Stimulated activated CD4-positive, alpha-beta T cell treated with anti-CD3 and anti-CD28 coated beads, TNF-alpha, amount 100 ng/mL, for 48 hours (primary cell): ENCODE measurements around the gene TRAF6.

ENCODE experiments used
- DNase-seq, 3 donors: peaks; one replicate each; pipeline ENCODE4 v3.0.0-alpha.2; 2020; ENCODE audit warnings: low read depth in 3 of 3

TRAF6 gene

GRCh38 chr11:36458129-36458915 is 51.8 kb downstream of the TRAF6 start:
- DNase-seq, result no peak

DNA sequence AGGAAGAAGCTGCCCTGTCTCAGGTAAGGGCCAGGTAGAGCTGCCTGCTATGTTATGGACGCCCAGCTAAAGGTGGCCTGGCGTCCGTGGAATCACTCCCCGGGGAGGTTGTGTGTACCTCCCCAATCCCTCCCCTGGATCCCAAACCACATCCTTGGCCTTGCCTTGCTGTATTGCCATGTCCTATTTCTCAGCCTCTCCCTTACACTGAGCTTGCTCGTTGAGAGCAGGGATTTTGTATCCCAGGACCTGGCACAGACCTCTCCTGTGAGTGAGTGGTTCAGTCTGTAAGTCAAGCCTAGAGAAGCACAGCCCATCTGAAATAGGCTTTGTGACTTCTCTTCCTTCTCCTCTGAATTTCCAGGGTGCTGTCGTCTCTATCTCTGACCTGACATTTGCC is 53.9 kb downstream of the TRAF6 start:
- no peak for DNase-seq

DNA sequence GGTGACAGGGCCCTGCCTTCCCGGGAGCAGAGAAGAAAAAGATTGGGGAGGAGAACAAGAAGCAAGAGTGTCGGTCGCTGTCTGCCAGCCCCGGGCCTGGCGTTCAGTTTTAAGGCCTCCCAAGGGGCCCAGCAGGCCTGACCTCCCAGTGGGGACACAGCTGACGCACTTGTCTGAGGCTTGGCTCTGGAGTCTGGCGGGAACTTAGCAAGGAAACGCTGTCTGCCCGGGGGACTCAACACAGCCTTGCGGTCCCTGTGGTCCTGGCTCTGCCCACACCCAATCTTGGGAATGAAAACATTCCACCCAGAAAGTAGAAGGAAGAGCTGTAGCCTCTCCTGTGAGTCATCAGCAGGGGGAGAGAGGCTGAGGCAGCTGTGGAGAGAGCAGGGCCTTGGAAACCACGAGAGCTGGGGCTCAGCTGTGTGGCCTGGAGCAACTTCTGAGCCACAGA is 54.4 kb downstream of the TRAF6 start:
- DNase-seq, result no peak

DNA sequence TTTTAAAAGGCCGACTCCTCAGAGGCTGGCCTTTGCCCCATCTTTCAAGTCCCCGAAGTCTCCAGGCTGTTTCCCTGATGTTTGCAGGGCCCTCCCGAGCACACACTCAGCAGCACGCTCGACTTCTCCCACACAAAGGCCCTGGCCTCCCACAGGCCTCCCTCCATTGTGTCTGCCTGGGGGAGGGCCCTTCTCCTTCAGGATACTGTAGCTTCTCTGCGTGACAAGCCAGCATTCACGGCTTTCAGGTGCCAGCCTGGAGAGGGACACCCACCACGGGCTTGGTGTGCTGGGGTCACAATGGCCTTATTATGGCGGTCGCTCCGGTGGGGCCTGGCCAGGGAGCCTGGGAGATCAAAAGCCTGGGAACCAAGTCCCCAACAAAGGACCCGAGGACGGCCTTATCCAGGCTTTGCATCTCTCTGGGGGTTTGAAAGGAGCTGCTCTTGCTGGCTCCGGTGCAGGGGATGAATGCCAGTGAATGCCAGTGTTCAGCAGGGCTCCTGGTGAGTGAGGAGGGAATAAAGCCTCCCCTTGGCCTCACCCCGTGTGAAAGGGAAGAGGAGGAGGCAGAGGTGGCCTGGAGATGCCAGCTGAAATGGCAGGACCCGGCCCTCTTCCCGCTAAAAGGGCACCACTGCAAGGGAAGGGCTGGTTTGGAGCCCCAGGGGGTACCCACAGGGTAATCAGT is 55.0 kb downstream of the TRAF6 start:
- DNase-seq, result no peak

- DNase-seq, result no peak
Measured at GRCh38 chr11:36454551-36454940, 55.5 kb downstream of the TRAF6 start.

- DNase-seq, result no peak
Measured at GRCh38 chr11:36453678-36454077, 56.4 kb downstream of the TRAF6 start.

DNA sequence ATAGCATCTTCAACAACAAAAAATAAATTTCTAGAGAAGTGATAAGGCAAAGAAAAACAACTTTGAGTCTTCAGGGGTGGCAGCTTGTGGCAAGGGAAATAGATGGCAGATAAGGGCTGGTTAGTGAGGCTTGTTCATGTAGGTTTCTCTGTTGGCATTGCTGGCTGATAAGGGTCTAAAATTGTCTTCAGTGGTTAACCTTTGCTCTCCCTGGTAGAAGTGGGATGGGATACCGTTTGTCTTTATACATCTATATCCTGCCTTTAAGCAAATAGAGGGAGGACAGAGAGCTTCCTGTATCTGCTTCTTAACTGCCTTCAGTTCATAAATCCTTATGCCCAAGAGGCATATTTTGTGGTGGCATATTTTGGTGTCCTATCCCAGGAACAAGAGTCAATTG is 57.1 kb downstream of the TRAF6 start:
- DNase-seq, result no peak

DNA sequence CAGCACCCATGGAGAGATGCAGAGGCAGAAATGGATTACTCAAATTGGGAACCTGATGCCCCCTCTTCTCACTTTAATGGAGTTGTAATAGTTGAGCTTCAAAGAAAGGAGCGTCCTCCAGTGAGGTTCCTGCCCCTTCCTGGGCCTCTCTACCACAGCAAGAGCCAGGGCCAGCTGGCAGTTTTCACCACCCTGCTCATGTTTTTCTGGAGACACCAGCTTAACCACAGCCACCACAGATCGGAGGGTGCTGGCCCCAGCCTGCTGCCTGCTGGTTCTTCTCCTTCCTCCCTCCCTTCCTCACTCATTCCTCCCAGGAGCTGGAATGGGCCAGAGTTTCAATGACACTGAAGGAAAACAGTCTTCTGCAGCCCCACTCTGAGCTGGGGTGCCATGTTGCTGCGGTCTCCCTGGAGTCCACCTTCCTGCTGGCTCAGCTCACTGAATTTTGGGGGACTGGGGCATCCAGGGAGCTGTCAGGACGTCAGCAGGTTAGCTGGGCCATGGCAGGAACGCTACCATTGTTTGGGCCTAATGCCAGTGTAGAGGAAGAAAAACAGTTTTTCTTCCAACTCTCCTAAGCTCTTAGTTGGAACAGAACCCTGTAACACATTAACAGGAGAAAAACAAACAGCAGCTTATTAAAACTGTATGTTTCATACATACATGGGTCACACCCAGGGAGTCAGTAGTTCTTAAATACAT is 57.7 kb downstream of the TRAF6 start:
- DNase-seq, result no peak

DNA sequence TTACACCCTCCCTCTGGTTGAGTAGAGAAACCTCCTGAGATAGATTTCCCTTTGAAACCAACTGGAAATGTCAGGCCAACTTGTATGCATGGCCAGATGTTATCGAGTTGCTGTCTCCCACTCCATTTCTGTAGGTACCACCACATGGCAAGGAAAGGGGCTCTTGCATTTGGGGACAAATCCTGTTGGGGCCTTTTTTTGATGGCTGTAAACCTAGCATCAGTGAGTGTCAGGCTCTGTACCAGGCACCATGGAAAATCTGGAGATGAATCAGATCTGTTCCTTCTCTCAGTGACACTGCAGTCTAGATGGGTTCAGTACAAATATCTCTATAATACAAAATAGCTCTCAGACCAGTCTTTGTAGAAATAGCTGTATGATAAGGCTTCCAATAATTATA is 58.4 kb downstream of the TRAF6 start:
- DNase-seq, result no peak

- no peak for DNase-seq
Measured at GRCh38 chr11:36451045-36451444, 59.0 kb downstream of the TRAF6 start.

DNA sequence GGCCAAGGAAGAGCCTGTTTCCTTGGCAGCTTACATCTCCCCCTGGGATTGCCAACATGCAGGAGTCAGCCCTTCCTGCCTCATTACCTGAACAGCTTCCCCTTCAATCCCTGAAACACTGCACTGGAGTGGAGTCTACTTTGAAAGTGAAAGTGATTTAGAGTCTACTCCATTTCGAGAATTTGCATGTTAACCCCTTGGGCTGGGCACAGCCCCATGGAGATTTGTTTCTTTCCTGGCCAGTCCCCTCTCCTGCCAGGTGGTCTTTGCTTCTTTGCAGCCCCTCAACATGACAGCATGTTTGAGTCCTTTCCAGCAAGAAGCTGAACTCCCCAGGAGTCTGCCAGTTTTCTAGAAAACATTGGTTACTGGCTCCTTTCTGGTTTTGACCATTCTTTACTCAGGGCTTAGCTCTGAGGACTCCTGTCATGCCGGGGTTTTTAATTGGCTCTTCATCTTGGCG is 59.9 kb downstream of the TRAF6 start:
- DNase-seq, result no peak

- DNase-seq, result no peak
Measured at GRCh38 chr11:36449561-36450096, 60.4 kb downstream of the TRAF6 start.

- DNase-seq, result no peak
Measured at GRCh38 chr11:36447947-36448346, 62.1 kb downstream of the TRAF6 start.

DNA sequence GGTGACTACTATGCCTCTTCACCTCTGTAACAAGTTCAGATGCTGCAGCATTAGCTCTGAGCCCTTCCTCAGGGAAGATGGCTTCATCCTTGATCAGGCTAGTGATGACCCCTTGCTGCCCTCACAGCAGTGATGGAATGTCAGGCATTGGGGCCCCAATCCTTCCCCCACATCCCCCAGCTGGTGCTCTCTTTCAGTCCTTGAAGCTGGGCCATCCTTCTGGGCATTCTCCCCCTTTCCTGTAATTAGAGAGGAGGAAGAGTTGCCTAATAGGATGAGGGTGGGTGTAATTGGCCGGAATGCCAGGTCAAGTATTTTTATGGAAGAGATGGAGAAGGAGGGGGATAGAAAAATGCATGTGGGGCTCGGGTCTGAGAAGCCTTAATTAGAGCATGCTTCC is 62.6 kb downstream of the TRAF6 start:
- DNase-seq, result no peak

GRCh38 chr11:36446135-36446534 is 63.9 kb downstream of the TRAF6 start:
- DNase-seq, result no peak

- DNase-seq, result no peak
Measured at GRCh38 chr11:36443661-36444060, 66.4 kb downstream of the TRAF6 start.

DNA sequence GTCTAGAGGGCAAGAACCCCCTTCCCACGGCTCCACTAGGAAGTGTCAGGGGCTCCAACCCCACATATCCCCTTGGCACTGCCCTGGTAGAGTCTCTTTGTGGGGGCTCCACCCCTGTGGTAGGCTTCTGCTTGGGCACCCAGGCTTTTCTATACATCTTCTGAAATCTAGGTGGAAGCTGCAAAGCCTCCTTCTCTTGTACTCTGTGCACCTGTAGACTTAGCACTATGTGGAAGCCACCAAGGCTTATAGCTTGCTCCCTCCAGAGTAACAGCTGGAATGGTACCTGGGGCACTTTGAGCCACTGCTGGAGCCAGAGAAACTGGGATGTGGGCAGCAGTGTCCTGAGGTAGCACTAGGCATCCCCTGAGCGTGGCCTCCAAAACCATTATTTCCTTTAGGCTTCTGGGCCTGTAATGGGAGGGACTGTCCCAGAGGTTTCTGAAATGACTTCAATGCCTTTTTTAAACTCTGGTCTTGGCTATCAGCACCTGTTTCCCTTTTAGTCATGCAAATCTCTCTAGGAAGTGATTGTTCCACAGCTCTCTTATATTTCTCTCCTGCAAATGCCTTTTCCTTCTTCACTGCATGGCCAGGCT is 68.4 kb downstream of the TRAF6 start:
- DNase-seq, result no peak

GRCh38 chr11:36438126-36438525 is 71.9 kb downstream of the TRAF6 start:
- DNase-seq, result no peak

- no peak for DNase-seq
Measured at GRCh38 chr11:36437413-36437812, 72.7 kb downstream of the TRAF6 start.
